Activated CD4-positive, alpha-beta T cell treated with anti-CD3 and anti-CD28 coated beads, Interleukin-2, Interleukin-6, amounts not matched to agents 100 ng/mL and 50 ng/mL, durations not matched to agents 16 hours and 8 hours (primary cell): ENCODE results near the gene BLOC1S6.

Experiments used
- DNase-seq: peaks from one replicate; pipeline ENCODE4 v3.0.0-alpha.2; 2020

Gene BLOC1S6

GRCh38 chr15:45588219-45588875 lies 1.2 kb downstream of the BLOC1S6 start:
- no peak for DNase-seq

GRCh38 chr15:45589256-45589655 lies 2.1 kb downstream of the BLOC1S6 start:
- DNase-seq = no peak

DNA sequence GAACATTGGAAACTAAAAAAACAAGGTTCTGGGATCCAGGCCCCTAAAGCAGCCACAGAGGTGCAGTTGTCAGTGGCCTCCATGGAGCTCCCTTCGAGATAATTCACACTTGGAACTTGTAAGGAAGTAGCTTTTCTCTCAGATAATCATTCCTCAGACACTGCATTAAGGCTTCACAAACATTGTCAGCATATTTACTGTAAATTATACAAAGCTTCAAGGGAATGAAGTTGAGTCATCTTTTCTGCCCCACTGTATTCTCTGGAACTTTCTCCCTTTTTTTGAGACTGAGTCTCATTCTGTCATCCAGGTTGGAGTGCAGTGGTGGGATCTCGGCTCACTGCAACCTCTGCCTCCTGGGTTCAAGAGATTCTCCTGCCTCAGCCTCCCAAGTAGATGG lies 7.1 kb downstream of the BLOC1S6 start:
- no peak for DNase-seq

- no peak for DNase-seq
These were observed 7.8 kb downstream of the BLOC1S6 start for GRCh38 chr15:45594835-45595530.

DNA sequence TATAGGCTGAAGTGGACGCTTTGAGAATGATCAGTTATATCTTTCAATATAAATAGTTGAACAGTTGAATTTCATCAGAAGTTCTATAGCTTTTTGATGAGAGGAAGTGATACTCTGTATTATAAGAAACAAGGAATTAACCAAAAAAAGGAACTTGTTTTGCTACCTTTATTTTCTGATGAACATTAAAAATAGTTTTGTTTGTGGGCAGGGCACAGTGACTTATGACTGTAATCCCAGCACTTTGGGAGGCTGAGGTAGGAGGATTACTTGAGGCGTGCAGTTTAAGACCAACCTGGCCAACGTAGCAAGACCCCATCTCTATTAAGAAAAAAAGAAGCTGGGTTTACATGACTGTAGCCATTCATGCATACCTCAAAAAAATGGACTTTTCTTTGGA lies 16.7 kb downstream of the BLOC1S6 start:
- no peak for DNase-seq

GRCh38 chr15:45604326-45604725 lies 17.1 kb downstream of the BLOC1S6 start:
- DNase-seq = no peak

DNA sequence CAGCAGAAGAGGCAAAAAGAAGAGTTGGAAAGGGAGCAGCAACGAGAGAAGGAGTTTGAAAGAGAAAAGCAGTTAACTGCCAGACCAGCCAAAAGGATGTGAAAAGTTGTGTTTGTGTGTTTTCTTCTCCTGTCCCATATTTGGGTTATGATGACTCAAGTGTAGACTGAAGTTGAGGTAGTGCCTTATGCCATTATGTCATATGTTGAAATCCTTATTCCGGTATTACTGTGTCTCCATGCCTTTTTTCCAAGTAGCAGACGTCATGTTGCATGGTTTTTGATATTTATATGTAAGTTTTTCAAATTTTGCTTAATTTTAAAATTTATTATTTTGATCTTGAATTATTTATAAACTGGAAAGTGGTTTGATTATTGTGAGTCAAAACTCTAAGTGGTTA lies 19.2 kb downstream of the BLOC1S6 start:
- DNase-seq = peak; percentile 32

GRCh38 chr15:45606841-45607240 lies 19.7 kb downstream of the BLOC1S6 start:
- DNase-seq = no peak

DNA sequence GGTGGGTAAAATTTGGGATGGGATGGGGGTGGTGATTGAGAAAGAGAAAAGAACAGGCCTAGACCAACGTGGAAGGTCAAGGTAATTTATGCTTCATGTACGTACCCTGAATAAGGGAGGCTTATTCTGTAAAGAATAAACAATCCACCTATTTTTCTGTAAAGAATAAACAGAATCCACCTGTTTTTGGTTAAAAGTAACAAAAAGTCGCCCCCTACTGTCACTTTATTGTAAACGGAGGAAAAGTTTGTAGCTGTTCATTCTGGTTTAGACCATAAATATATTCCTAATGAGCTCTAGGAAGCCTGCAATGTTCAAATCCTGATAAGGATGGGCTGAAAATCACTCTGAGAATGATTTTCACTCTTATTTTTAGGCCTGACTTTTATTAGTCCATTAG lies 24.1 kb downstream of the BLOC1S6 start:
- no peak for DNase-seq

DNA sequence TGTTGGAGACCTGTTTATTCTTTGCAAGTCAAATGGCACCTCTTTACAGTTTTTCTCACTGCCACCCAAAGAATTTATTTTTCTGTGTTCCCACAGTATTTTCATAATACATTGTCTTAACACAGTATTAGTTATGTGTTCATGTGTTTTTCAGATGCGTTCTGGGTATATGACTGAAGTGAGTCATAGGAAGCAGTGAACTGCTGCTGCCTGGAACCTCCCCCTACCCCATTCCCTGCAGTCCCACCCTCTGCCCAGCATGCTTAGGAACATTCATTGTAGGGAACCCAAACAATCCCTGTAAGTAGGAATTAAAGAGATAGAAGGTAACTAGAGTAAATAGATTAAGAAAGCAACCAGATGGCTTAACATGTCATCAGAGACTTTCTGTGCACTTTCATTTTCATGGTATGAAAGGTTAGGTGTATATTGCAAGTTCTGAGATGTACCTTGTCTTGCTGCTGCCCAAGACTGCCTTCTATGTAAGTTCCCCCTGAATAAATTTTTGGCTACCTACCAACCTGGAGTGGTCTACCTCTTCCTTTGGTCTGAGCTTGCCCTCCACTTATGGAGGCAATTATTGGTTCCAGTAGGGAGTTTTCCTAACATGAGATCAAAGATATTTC lies 25.7 kb downstream of the BLOC1S6 start:
- DNase-seq = no peak

DNA sequence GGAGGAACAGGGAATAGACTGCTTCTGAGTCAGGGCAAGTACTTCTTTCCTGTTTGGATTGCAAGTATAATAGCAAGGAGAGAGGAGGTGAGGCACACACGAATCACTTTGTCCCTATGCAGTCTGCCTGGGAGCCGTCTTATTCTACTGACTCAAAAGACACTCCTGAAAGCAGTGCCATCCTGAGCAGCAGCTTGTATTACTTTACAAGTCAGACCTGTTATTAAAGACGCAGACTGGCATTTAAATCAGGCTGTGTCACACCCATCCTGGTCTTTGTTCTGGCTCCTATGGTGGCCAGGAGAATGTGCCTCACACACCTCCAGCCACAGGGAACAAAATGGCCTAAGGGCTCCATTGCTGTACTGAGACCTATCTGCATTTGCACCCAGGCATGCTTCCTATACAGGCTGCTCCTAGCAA lies 29.7 kb downstream of the BLOC1S6 start:
- DNase-seq = no peak

GRCh38 chr15:45618813-45619212 lies 31.6 kb downstream of the BLOC1S6 start:
- DNase-seq = peak; percentile 27

GRCh38 chr15:45628136-45628535 lies 41.0 kb downstream of the BLOC1S6 start:
- no peak for DNase-seq

GRCh38 chr15:45630917-45631691 lies 43.9 kb downstream of the BLOC1S6 start:
- no peak for DNase-seq

DNA sequence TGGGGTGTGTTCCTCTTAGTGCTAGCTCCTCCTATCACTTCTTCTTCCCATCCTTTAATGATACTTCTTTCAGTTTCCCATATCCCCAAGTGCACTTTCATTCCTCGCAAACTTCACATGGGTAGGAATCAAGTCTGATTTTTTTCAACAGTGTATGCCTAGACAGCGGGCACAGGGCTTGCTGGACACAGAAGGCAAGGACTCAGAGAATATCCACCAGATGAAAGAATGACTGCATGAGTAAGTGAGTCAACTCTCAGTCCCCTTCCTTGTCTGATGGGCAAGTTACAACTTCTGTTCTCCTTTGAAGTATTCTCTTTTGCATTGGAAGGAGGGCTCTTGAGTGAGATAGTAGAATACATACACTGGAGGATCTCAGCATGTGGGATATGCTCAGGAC lies 44.6 kb downstream of the BLOC1S6 start:
- DNase-seq = no peak

DNA sequence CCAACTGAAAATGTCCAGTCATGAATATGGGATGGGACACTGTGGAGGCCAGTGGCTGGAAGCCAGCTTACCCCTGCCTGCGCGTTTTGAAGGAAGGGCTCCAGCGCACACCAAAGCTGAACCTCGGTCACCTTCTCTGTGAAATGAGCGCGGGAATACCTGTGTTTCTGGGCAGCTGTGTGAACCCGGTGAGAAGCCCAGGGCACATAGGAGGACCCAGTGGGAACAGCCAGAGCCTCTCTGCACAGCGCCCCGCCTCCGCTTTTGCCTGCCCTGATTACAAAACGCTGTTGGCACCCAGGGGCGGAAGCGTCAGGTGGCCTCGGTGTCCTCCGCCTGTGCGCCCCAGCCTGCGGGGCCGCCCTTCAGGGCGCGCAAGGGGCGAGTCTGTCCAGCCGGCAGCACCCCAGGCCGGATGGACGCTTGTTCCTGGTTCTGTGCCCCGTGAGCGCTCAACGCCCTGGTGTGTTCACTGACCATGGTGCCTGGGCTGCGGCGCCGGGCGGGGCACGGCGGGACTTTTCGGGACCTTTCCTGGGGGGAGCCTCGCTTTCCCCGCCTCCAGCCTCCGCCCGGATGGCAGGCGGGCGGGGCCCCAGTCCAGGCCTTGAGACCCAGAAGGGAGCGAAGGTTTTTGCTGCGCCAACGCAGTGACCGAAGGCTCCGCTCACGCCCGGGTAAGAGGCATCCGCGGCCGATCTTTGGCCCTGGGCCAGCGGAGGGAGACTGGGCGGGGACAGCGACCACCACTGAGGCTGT lies 47.4 kb downstream of the BLOC1S6 start, which contains the start of gene SQOR:
TSS of gene SQOR (plus strand) at position 598 of the 759 bp plus-strand sequence. CDS start 23,895 bp downstream, outside the sequence.
- DNase-seq = peak; percentile 82

DNA sequence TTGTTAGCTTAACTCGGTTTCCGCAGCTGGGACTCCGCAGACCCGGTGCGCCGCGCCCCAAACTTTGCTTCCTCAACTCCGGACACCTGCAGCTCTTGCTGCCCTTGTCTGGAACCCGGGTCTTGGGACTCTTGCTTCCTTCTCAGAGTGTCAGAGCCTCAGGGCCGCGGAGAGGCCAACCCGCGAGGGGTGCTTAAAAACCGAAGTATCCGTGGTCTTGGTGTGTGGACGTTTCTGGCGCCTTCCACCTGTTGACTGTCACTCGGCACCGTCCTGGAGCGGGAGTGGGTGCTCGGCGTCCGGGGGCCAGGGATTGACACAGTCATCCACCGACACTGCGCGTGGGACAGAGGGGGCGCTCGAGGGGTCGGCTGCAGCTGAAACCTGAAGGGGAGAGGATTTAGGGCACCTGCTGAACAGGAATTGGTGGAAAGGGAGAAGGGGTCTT lies 48.0 kb downstream of the BLOC1S6 start:
- peak; percentile 81 for DNase-seq

GRCh38 chr15:45635763-45636292 lies 48.6 kb downstream of the BLOC1S6 start:
- no peak for DNase-seq

GRCh38 chr15:45637141-45637540 lies 50.0 kb downstream of the BLOC1S6 start:
- no peak for DNase-seq

DNA sequence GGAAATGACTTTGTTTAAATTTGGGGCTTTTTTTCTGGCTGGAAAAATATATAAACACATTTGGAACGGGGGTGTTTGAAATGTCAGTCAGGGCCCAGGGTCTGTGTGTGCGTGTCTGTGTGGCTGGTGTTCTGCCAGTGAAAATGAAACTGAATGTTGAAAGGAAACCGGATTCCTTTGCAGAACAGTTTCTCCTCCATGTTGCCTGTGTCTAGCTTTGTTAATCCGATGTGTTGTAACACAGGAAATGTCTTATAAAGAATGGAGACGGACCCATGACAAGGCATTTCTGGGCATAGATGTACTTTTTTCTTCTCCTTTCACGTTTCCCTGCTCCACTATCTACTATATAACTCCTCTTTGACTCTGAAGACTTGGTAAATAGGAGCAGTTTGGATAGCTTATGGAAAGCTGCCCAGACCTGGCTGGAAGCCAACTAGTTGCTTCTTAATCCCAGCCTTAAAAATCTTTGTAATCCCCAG lies 50.4 kb downstream of the BLOC1S6 start:
- peak; percentile 87 for DNase-seq

DNA sequence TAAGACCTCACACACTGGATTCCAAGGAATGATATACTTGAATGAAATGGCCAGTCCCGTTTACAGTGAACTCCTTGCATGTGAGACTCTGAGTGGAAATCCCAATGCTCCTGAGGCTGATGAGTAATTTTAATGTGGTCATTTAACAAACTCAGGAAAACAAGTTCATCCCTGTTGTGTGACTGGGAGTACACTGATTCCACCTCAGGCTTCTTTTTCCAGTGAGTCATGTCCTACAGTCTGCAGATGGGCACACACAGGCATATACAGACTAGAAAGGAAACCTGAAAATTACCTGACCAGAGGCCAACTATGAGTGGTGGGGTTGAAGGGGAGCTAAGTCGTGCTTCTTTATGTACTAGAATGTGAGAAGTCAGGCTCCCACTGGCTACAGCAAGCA lies 53.4 kb downstream of the BLOC1S6 start:
- no peak for DNase-seq

DNA sequence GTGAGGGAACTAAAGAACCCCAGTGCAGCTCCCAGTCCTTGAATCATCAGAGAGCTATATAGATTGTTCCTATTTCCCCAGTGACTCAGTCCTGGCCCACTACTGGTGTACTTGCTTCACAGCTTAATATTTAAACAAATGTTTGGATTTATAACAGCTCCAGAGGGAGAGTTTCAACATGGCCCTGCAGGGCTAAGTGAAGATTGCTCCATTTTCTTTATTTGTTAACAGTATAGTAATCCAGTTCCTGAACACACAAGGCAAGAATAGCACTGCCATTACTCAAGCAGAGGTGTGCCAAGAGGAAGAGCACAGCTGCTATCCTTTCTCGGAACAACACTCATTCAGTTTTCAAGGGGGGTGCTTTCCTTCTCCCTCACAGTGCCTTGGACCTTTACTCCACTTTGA lies 54.2 kb downstream of the BLOC1S6 start:
- DNase-seq = peak; percentile 44
